ENCODE measurements around the gene ARID5B.

GRCh38 chr10:62073429-62073828 lies 171.9 kb downstream of the ARID5B start:
- TF ChIP-seq CTCF (IDR thresholded peaks at IDR 0.05; ENCODE audit: low read length) (no peak), EZH2 (optimal IDR thresholded peaks at IDR 0.05; ENCODE audit: low read depth, low read length) (no peak), EZH2phosphoT487 (IDR thresholded peaks at IDR 0.05; ENCODE audit: low read length) (no peak)
